Thymus (tissue), 11 donors: ENCODE data around the gene LUZP1. TPM values are rescaled to one million over a fixed set of nuclear protein-coding genes. Genes with fewer than 3 reads are reported as not detected.
A peak's percentile ranks its signal among the peaks of the same experiment; 100 is the strongest.

Experiments used
- DNase-seq, 9 donors: peaks; one replicate each; pipeline ENCODE4 v3.0.0-alpha.2; 2013; ENCODE audit warnings: low spot score in 9 of 9, low read depth in 6 of 9, missing footprints in 1 of 9
- H3K27ac ChIP-seq, 2 donors: one replicate each; pipeline ENCODE4 v1.5.1; 2013; ENCODE audit warnings: control low read depth in 1 of 2, low read depth in 1 of 2, low read length in 1 of 2, mild to moderate bottlenecking in 1 of 2, moderate library complexity in 1 of 2
- H3K27me3 ChIP-seq, 2 donors: one replicate each; pipeline ENCODE4 v1.5.1; 2013; ENCODE audit warnings: low read length in 1 of 2; ENCODE audit not compliant: control insufficient read depth in 2 of 2, insufficient read depth in 1 of 2
- H3K36me3 ChIP-seq, 2 donors: one replicate each; pipeline ENCODE4 v1.5.1; 2013; ENCODE audit warnings: low read length in 1 of 2, mild to moderate bottlenecking in 1 of 2, moderate library complexity in 1 of 2; ENCODE audit not compliant: control insufficient read depth in 2 of 2, insufficient read depth in 2 of 2
- H3K4me1 ChIP-seq, 2 donors: one replicate each; pipeline ENCODE4 v1.5.1; 2013; ENCODE audit warnings: low read length in 2 of 2; ENCODE audit not compliant: control insufficient read depth in 2 of 2, insufficient read depth in 2 of 2
- H3K4me3 ChIP-seq, 2 donors: one replicate each; pipeline ENCODE4 v1.5.1; 2013; ENCODE audit warnings: low read length in 2 of 2, control low read depth in 1 of 2, mild to moderate bottlenecking in 1 of 2
- H3K9me3 ChIP-seq, 2 donors: one replicate each; pipeline ENCODE4 v1.5.1; 2013; ENCODE audit warnings: low read length in 1 of 2, mild to moderate bottlenecking in 1 of 2; ENCODE audit not compliant: control insufficient read depth in 2 of 2, insufficient read depth in 1 of 2
- WGBS: extraction: QIAGEN DNeasy Blood & Tissue Kit; methylation state at CpG from one replicate; pipeline ENCODE4 v1.1.7; 2013; 5-methylcytosine and 5-hydroxymethylcytosine counted together
- polyA plus RNA-seq: library from polyadenylated mRNA; stranded (reverse); fragments of 200-250 nt; gene quantifications from one replicate; pipeline ENCODE4 v1.2.3, GENCODE V29; 2013
- total RNA-seq: library from RNA; stranded (reverse); fragments of 120-200 nt; gene quantifications from one replicate; pipeline ENCODE4 v1.2.4, GENCODE V29; 2013
- donor health status: healthy.

LUZP1 gene
- total and polyA plus RNA-seq, 2 donors: 5.5 to 9.3 TPM

GRCh38 chr1:23179862-23180261 lies 11.2 kb upstream of the LUZP1 start:
- no peak for DNase-seq
- Histone ChIP-seq H3K27ac (no peak overlapping the region), H3K27me3 (peaks cover 14 to 31% of the 10 kb centered on the region in 2 donors), H3K9me3 (no peaks in the 10 kb centered on the region), H3K4me3 (no peak overlapping the region), H3K4me1 (peaks cover 0 to 8% of the 10 kb centered on the region in 2 donors), H3K36me3 (no peaks in the 10 kb centered on the region)
- WGBS: 92% methylated on average over 2 of the region's 2 CpGs

GRCh38 chr1:23178950-23179349 lies 10.3 kb upstream of the LUZP1 start:
- H3K27ac ChIP-seq: no peak overlapping the region
- WGBS: 74% methylated on average over 6 of the region's 6 CpGs
- no peak for DNase-seq
- H3K9me3 ChIP-seq: no peaks in the 10 kb centered on the region
- peaks cover 0 to 8% of the 10 kb centered on the region in 2 donors for H3K4me1 ChIP-seq
- H3K27me3 ChIP-seq: peaks cover 12 to 31% of the 10 kb centered on the region in 2 donors
- no peak overlapping the region for H3K4me3 ChIP-seq
- H3K36me3 ChIP-seq: no peaks in the 10 kb centered on the region

GRCh38 chr1:23178414-23178813 lies 9.8 kb upstream of the LUZP1 start:
- Histone ChIP-seq H3K36me3 (no peaks in the 10 kb centered on the region), H3K27ac (no peak overlapping the region), H3K4me3 (no peak overlapping the region), H3K9me3 (no peaks in the 10 kb centered on the region), H3K27me3 (peaks cover 11 to 31% of the 10 kb centered on the region in 2 donors), H3K4me1 (peaks cover 0 to 8% of the 10 kb centered on the region in 2 donors)
- DNase-seq: no peak
- 96% methylated on average over 6 of the region's 6 CpGs for WGBS

- Histone ChIP-seq H3K27me3 (peaks cover 11 to 29% of the 10 kb centered on the region in 2 donors), H3K36me3 (no peaks in the 10 kb centered on the region), H3K9me3 (no peaks in the 10 kb centered on the region), H3K4me1 (peaks cover 0 to 8% of the 10 kb centered on the region in 2 donors), H3K27ac (peak overlapping the region; percentile 26 to 43), H3K4me3 (peak overlapping the region; percentile 34 to 43)
- DNase-seq: peak in 2 of 9 donors; percentile 36 to 49
- 3% methylated on average over 62 of the region's 62 CpGs for WGBS
Observed at GRCh38 chr1:23177438-23178380, 9.1 kb upstream of the LUZP1 start.

- DNase-seq: no peak
- peak overlapping the region in 1 of 2 donors; percentile 26 for H3K27ac ChIP-seq
- peaks cover 11 to 29% of the 10 kb centered on the region in 2 donors for H3K27me3 ChIP-seq
- WGBS: 50% methylated on average over 10 of the region's 10 CpGs
- no peaks in the 10 kb centered on the region for H3K9me3 ChIP-seq
- peaks cover 0 to 8% of the 10 kb centered on the region in 2 donors for H3K4me1 ChIP-seq
- no peaks in the 10 kb centered on the region for H3K36me3 ChIP-seq
- H3K4me3 ChIP-seq: peak overlapping the region in 1 of 2 donors; percentile 34
Observed at GRCh38 chr1:23177031-23177430, 8.4 kb upstream of the LUZP1 start.

GRCh38 chr1:23174426-23175110 lies 5.9 kb upstream of the LUZP1 start:
- Histone ChIP-seq H3K27ac (no peak overlapping the region), H3K4me1 (peaks cover 0 to 13% of the 10 kb centered on the region in 2 donors), H3K9me3 (no peaks in the 10 kb centered on the region), H3K4me3 (no peak overlapping the region), H3K27me3 (peaks cover 11 to 29% of the 10 kb centered on the region in 2 donors), H3K36me3 (no peaks in the 10 kb centered on the region)
- WGBS: 82% methylated on average over 1 of the region's 1 CpG
- no peak for DNase-seq

- no peak overlapping the region for H3K27ac ChIP-seq
- no peaks in the 10 kb centered on the region for H3K36me3 ChIP-seq
- DNase-seq: no peak
- no peak overlapping the region for H3K4me3 ChIP-seq
- no peaks in the 10 kb centered on the region for H3K9me3 ChIP-seq
- H3K27me3 ChIP-seq: peaks cover under 1 to 8% of the 10 kb centered on the region in 2 donors
- WGBS: 67% methylated on average over 4 of the region's 4 CpGs
- peaks cover 4 to 19% of the 10 kb centered on the region in 2 donors for H3K4me1 ChIP-seq
Observed at GRCh38 chr1:23171181-23171755, 2.6 kb upstream of the LUZP1 start.

- Histone ChIP-seq H3K4me1 (peaks cover 4 to 19% of the 10 kb centered on the region in 2 donors), H3K4me3 (no peak overlapping the region), H3K9me3 (no peaks in the 10 kb centered on the region), H3K27me3 (peaks cover 0 to 6% of the 10 kb centered on the region in 2 donors), H3K36me3 (no peaks in the 10 kb centered on the region), H3K27ac (no peak overlapping the region)
- WGBS: 11% methylated on average over 5 of the region's 5 CpGs
- DNase-seq: peak in 2 of 9 donors; percentile 36 to 55
Observed at GRCh38 chr1:23169727-23170335, 1.2 kb upstream of the LUZP1 start.
